Lung (tissue), 12 donors: ENCODE measurements around the gene PEX7. TPM values are rescaled to one million over a fixed set of nuclear protein-coding genes. Genes with fewer than 3 reads are reported as not detected.
"Not testable (repeated sequence)": the region's sequence is repeated elsewhere in the genome, so short reads cannot be mapped to it uniquely, and the experiment has no call there.

Experiments
- ATAC-seq: fragments of 200-7000 bp; cut with Tn5 transposase; one replicate; pipeline ENCODE4 v1.9.1; 2020; ENCODE audit warnings: moderate number of reproducible peaks; ENCODE audit not compliant: insufficient read depth, low FRiP score
- DNase-seq, 3 donors: peaks; one replicate each; pipeline ENCODE4 v3.0.0-alpha.2; 2013 to 2017
- H3K27ac ChIP-seq, 2 donors: one replicate each; pipeline ENCODE4 v1.5.1; 2013; ENCODE audit warnings: mild to moderate bottlenecking in 2 of 2, moderate library complexity in 2 of 2, control low read depth in 1 of 2, inconsistent platforms in 1 of 2, low read depth in 1 of 2, low read length in 1 of 2
- H3K27me3 ChIP-seq, 3 donors: one replicate each; pipeline ENCODE4 v1.5.1; 2013; ENCODE audit warnings: low read length in 2 of 3; ENCODE audit not compliant: control insufficient read depth in 3 of 3, insufficient read depth in 3 of 3
- H3K36me3 ChIP-seq, 4 donors: one replicate each; pipeline ENCODE4 v1.5.1; 2013; ENCODE audit warnings: low read length in 4 of 4, mild to moderate bottlenecking in 1 of 4, moderate library complexity in 1 of 4; ENCODE audit not compliant: control insufficient read depth in 4 of 4, insufficient read depth in 4 of 4
- H3K4me1 ChIP-seq, 5 donors: one replicate each; pipeline ENCODE4 v1.5.1; 2013; ENCODE audit warnings: low read length in 5 of 5, mild to moderate bottlenecking in 2 of 5, moderate library complexity in 1 of 5; ENCODE audit not compliant: control insufficient read depth in 5 of 5, insufficient read depth in 5 of 5
- H3K4me3 ChIP-seq: one replicate; pipeline ENCODE4 v1.5.1; 2013; ENCODE audit warnings: mild to moderate bottlenecking, control low read depth, moderate library complexity
- H3K9ac ChIP-seq, 2 donors: one replicate each; pipeline ENCODE4 v1.5.1; 2013; ENCODE audit warnings: low read length in 2 of 2, control low read depth in 1 of 2; ENCODE audit not compliant: insufficient read depth in 1 of 2
- H3K9me3 ChIP-seq, 4 donors: one replicate each; pipeline ENCODE4 v1.5.1; 2013; ENCODE audit warnings: low read length in 3 of 4, mild to moderate bottlenecking in 1 of 4, moderate library complexity in 1 of 4; ENCODE audit not compliant: control insufficient read depth in 4 of 4, insufficient read depth in 3 of 4
- CTCF ChIP-seq: IDR thresholded peaks from 2 replicates; pipeline ENCODE4 v1.5.1; 2012; ENCODE audit warnings: mild to moderate bottlenecking; ENCODE audit errors: control extremely low read depth, extremely low read depth
- WGBS, 2 donors: extraction: QIAGEN DNeasy Blood & Tissue Kit; methylation state at CpG; one replicate each; pipeline ENCODE4 v1.1.7; 2013; 5-methylcytosine and 5-hydroxymethylcytosine counted together
- polyA plus RNA-seq, 2 donors: library from polyadenylated mRNA; stranded (reverse); fragments of 200-250 nt; gene quantifications; one replicate each; pipeline ENCODE4 v1.2.1, GENCODE V29; 2013
- total RNA-seq, 2 donors: library from RNA; depleted of rRNA in 1 of 2; stranded (reverse); fragments of >200 nt in 1 of 2; gene quantifications; one replicate each; pipeline ENCODE4 v1.2.1, GENCODE V29; 2014 to 2021
- donor health status: control.
- donor health status: control.
- donor health status: Bipolar disorder and iron deficiency.
- donor health status: healthy.
- donor health status: DM: yes; HTN: yes; CAD: no.

PEX7 gene
- total and polyA plus RNA-seq, 4 donors: 4.8 to 12.5 (median 9.5) TPM

- no peak overlapping the region for H3K27ac ChIP-seq
- H3K4me1 ChIP-seq: peaks cover 0 to 11% (median 3%) of the 10 kb centered on the region in 5 donors
- ATAC-seq (no peak), DNase-seq (peak; percentile 27 to 71 (median 56))
- 31 to 49% methylated on average over 14 of the region's 14 CpGs for WGBS, 2 donors
- H3K36me3 ChIP-seq: no peaks in the 10 kb centered on the region
- no peaks in the 10 kb centered on the region for H3K9me3 ChIP-seq
- no peaks in the 10 kb centered on the region for H3K27me3 ChIP-seq
- no peak overlapping the region for H3K9ac ChIP-seq
- TF ChIP-seq CTCF: no peak
- no peak overlapping the region for H3K4me3 ChIP-seq
Observed at GRCh38 chr6:136956590-136957544, 134.5 kb downstream of the PEX7 start.

DNA sequence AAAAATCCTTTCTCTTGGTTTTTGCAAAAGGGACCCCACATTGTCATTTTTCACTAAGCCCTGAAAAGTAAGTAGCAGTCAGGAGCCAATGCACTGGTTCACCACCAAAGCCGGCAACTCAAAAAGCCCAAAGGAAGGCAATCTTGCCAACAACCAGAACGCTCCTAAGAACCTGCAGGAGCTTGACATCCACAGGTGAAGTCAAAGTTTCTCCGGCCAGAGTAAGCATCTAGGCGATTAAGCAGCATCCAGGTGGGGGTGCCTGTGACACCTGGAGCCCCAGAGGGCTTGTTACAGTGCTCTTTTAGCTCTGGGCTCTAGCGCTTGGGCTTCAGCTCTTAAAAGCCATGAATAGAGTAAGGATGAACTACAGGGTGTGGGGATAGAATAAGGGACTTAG is 135.8 kb downstream of the PEX7 start:
- Histone ChIP-seq H3K9ac (no peak overlapping the region), H3K4me3 (no peak overlapping the region), H3K36me3 (no peaks in the 10 kb centered on the region), H3K27ac (no peak overlapping the region), H3K4me1 (peaks cover 2 to 11% (median 3%) of the 10 kb centered on the region in 5 donors), H3K9me3 (no peaks in the 10 kb centered on the region), H3K27me3 (no peaks in the 10 kb centered on the region)
- WGBS, 2 donors: 95 to 97% methylated on average over 5 of the region's 5 CpGs
- ATAC-seq (no peak), DNase-seq (no peak)
- no peak for TF ChIP-seq CTCF

DNA sequence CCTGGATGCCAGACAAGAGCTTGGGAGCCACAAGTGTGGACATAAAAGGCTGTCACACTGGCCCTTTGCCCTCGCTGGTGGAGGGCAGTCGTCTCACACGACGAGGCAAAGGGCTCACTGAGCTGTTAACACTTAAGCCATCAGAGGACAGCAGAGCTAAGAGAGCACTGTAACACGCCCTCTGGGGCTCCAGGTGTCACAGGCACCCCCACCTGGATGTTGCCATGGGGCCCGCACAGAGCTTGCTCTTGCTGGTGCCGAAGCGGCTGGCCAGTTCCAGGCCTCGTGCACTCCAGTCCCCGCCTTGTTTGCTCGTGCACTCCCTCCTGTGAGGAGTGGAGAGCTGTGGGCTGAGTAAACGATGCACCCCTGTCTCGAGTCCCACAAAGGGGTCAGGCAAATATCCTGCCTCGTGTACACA is 137.1 kb downstream of the PEX7 start:
- no peak overlapping the region for H3K4me3 ChIP-seq
- TF ChIP-seq CTCF: no peak
- no peaks in the 10 kb centered on the region for H3K9me3 ChIP-seq
- H3K27ac ChIP-seq: no peak overlapping the region
- H3K27me3 ChIP-seq: no peaks in the 10 kb centered on the region
- WGBS, 2 donors: 66 to 89% methylated on average over 14 of the region's 14 CpGs
- H3K36me3 ChIP-seq: no peaks in the 10 kb centered on the region
- H3K9ac ChIP-seq: no peak overlapping the region
- peaks cover 2 to 11% (median 4%) of the 10 kb centered on the region in 5 donors for H3K4me1 ChIP-seq
- DNase-seq (peak in 1 of 3 donors; percentile 24), ATAC-seq (no peak)

DNA sequence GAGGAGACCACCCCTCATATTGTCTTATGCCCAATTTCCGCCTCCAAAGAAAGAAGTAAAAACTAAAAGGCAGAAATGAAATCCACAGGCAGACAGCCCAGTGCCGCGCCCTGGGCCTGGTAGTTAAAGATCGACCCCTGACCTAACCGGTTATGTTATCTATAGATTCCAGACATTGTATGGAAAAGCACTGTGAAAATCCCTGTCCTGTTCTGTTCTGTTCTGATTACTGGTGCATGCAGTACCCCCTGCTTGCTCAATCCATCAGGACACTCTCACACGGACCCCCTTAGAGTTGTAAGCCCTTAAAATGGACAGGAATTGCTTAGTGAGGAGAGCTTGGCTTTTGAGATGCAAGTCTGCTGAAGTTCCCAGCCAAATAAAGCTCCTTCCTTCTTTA is 137.5 kb downstream of the PEX7 start:
- DNase-seq, H3K36me3 ChIP-seq, H3K4me3 ChIP-seq, H3K27me3 ChIP-seq, ATAC-seq, H3K9me3 ChIP-seq, H3K27ac ChIP-seq, H3K9ac ChIP-seq: not testable (repeated sequence)
- WGBS, 2 donors: 80 to 82% methylated on average over 6 of the region's 6 CpGs
- peaks cover 2 to 11% (median 6%) of the 10 kb centered on the region in 5 donors for H3K4me1 ChIP-seq
